SIG-M5 treated with dmso at 0.1 percent for 504 hours (cell line): ENCODE data around the gene CASQ1.

Experiments
- DNase-seq: peaks from one replicate; lab custom pipeline; 2025; ENCODE audit not compliant: unreplicated experiment; lab: John Stamatoyannopoulos, UW

Gene CASQ1

GRCh38 chr1:160189649-160190625 is at the start of gene CASQ1:
Gene CASQ1 (plus strand): TSS chr1:160190575. CDS start chr1:160190752, 177 bp downstream.
- DNase-seq, result no peak

- DNase-seq, result peak; percentile 98
Observed at GRCh38 chr1:160143695-160144094, 46.7 kb upstream of the CASQ1 start.

GRCh38 chr1:160144921-160145320 is 45.5 kb upstream of the CASQ1 start:
- DNase-seq, result no peak

GRCh38 chr1:160146107-160146506 is 44.3 kb upstream of the CASQ1 start:
- no peak for DNase-seq

- no peak for DNase-seq
Observed at GRCh38 chr1:160148121-160148520, 42.3 kb upstream of the CASQ1 start.

GRCh38 chr1:160149233-160149632 is 41.1 kb upstream of the CASQ1 start:
- no peak for DNase-seq

- no peak for DNase-seq
Observed at GRCh38 chr1:160149716-160150115, 40.7 kb upstream of the CASQ1 start.

GRCh38 chr1:160151303-160151702 is 39.1 kb upstream of the CASQ1 start, which contains the start of gene ATP1A4:
Gene ATP1A4 (plus strand): TSS chr1:160151603. CDS start chr1:160152041, 438 bp downstream.
- no peak for DNase-seq

GRCh38 chr1:160154790-160155189 is 35.6 kb upstream of the CASQ1 start:
- DNase-seq, result peak; percentile 37

- no peak for DNase-seq
Observed at GRCh38 chr1:160156361-160156760, 34.0 kb upstream of the CASQ1 start.

GRCh38 chr1:160157174-160157573 is 33.2 kb upstream of the CASQ1 start:
- no peak for DNase-seq

- no peak for DNase-seq
Observed at GRCh38 chr1:160158031-160158430, 32.3 kb upstream of the CASQ1 start.

- DNase-seq, result no peak
Observed at GRCh38 chr1:160158534-160158933, 31.8 kb upstream of the CASQ1 start.

- no peak for DNase-seq
Observed at GRCh38 chr1:160159846-160160245, 30.5 kb upstream of the CASQ1 start.

- peak; percentile 27 for DNase-seq
Observed at GRCh38 chr1:160161965-160162705, 28.2 kb upstream of the CASQ1 start.

- no peak for DNase-seq
Observed at GRCh38 chr1:160162931-160163330, 27.4 kb upstream of the CASQ1 start.

GRCh38 chr1:160163615-160164014 is 26.8 kb upstream of the CASQ1 start:
- DNase-seq, result no peak

GRCh38 chr1:160164121-160164520 is 26.3 kb upstream of the CASQ1 start:
- DNase-seq, result no peak

GRCh38 chr1:160166166-160166868 is 24.1 kb upstream of the CASQ1 start:
- DNase-seq, result no peak

- no peak for DNase-seq
Observed at GRCh38 chr1:160167056-160167455, 23.3 kb upstream of the CASQ1 start.

- no peak for DNase-seq
Observed at GRCh38 chr1:160167580-160167979, 22.8 kb upstream of the CASQ1 start.
